Frontal cortex (tissue), 4 donors: Measurements from ENCODE around the gene PSORS1C1. TPM values are rescaled to one million over a fixed set of nuclear protein-coding genes. Genes with fewer than 3 reads are reported as not detected.

Source experiments
- DNase-seq, 2 donors: peaks; one replicate each; pipeline ENCODE4 v3.0.0; 2012; ENCODE audit warnings: low spot score in 2 of 2
- FAIRE-seq: peaks from 2 replicates; lab custom pipeline; 2012; peaks lifted over from hg19 to GRCh38; lab: Jason Lieb, UNC
- total RNA-seq: library from RNA; depleted of rRNA; stranded (reverse); fragments of >200 nt; gene quantifications from one replicate; pipeline ENCODE4 v1.2.3, GENCODE V29; 2014
- donor health status: control.
- donor health status: control.
- donor health status: control.

PSORS1C1 gene
- total RNA-seq, 1 donor from 2014 or later, result not detected

- FAIRE-seq (no peak), DNase-seq (peak in 1 of 2 donors; percentile 51)
Observed at GRCh38 chr6:31122791-31123706, 8.4 kb downstream of the PSORS1C1 start.

GRCh38 chr6:31125162-31125561 is 10.6 kb downstream of the PSORS1C1 start:
- DNase-seq (no peak), FAIRE-seq (no peak)

- DNase-seq (no peak), FAIRE-seq (no peak)
Observed at GRCh38 chr6:31125586-31126363, 11.2 kb downstream of the PSORS1C1 start.

- no peak for DNase-seq
- FAIRE-seq, result no peak
Observed at GRCh38 chr6:31126396-31127175, 12.0 kb downstream of the PSORS1C1 start.

- FAIRE-seq (no peak), DNase-seq (peak in 1 of 2 donors; percentile 67)
Observed at GRCh38 chr6:31128093-31128676, 13.6 kb downstream of the PSORS1C1 start.

GRCh38 chr6:31129130-31129529 is 14.5 kb downstream of the PSORS1C1 start:
- no peak for FAIRE-seq
- no peak for DNase-seq

GRCh38 chr6:31130751-31131150 is 16.2 kb downstream of the PSORS1C1 start:
- no peak for DNase-seq
- FAIRE-seq, result no peak

GRCh38 chr6:31131595-31131994 is 17.0 kb downstream of the PSORS1C1 start:
- DNase-seq (no peak), FAIRE-seq (no peak)

- FAIRE-seq (no peak), DNase-seq (no peak)
Observed at GRCh38 chr6:31132806-31133205, 18.2 kb downstream of the PSORS1C1 start.

GRCh38 chr6:31135710-31136109 is 21.1 kb downstream of the PSORS1C1 start:
- DNase-seq (no peak), FAIRE-seq (no peak)

- no peak for DNase-seq
- no peak for FAIRE-seq
Observed at GRCh38 chr6:31138982-31139381, 24.4 kb downstream of the PSORS1C1 start, which contains the start of gene PSORS1C2. Gene PSORS1C2 (minus strand): TSS chr6:31139066. CDS start chr6:31139026, 40 bp downstream.

GRCh38 chr6:31139599-31139998 is 25.0 kb downstream of the PSORS1C1 start:
- no peak for FAIRE-seq
- no peak for DNase-seq

- FAIRE-seq (no peak), DNase-seq (no peak)
Observed at GRCh38 chr6:31140643-31141042, 26.0 kb downstream of the PSORS1C1 start.

- DNase-seq, result no peak
Observed at GRCh38 chr6:31142361-31142761, 27.8 kb downstream of the PSORS1C1 start.

GRCh38 chr6:31143148-31143547 is 28.5 kb downstream of the PSORS1C1 start:
- FAIRE-seq, result no peak
- DNase-seq, result no peak

More at GRCh38 chr6:31142361-31142761, 27.8 kb downstream of the PSORS1C1 start:
- FAIRE-seq, result no peak

GRCh38 chr6:31144296-31144969 is 29.8 kb downstream of the PSORS1C1 start:
- FAIRE-seq, result no peak

GRCh38 chr6:31144970-31145340 is 30.4 kb downstream of the PSORS1C1 start:
- no peak for FAIRE-seq
- no peak for DNase-seq

More at GRCh38 chr6:31144296-31144969, 29.8 kb downstream of the PSORS1C1 start:
- no peak for DNase-seq

GRCh38 chr6:31145386-31145785 is 30.8 kb downstream of the PSORS1C1 start:
- FAIRE-seq, result no peak
- no peak for DNase-seq

- DNase-seq (no peak), FAIRE-seq (no peak)
Observed at GRCh38 chr6:31149827-31150447, 35.3 kb downstream of the PSORS1C1 start.
